Fibroblast of lung (primary cell): ENCODE measurements around the gene MAPK1IP1L. TPM values are rescaled to one million over a fixed set of nuclear protein-coding genes. Genes with fewer than 3 reads are reported as not detected.

Source experiments
- DNase-seq, 2 donors: peaks; one replicate each; pipeline versions ENCODE4 v3.0.0 to v3.0.0-alpha.2; 2010; ENCODE audit warnings: low read depth in 2 of 2
- H2AFZ ChIP-seq: 2 replicates; pipeline ENCODE4 v1.5.1; 2012; ENCODE audit warnings: low read length, control low read depth, inconsistent platforms
- H3K27ac ChIP-seq: 2 replicates; pipeline ENCODE4 v1.5.1; 2011; ENCODE audit warnings: low read length, control low read depth; ENCODE audit not compliant: insufficient read depth
- H3K27me3 ChIP-seq: 2 replicates; pipeline ENCODE4 v1.5.1; 2011; ENCODE audit warnings: mild to moderate bottlenecking, low read length; ENCODE audit not compliant: control insufficient read depth, insufficient read depth
- H3K36me3 ChIP-seq: 2 replicates; pipeline ENCODE4 v1.5.1; 2011; ENCODE audit warnings: low read length; ENCODE audit not compliant: control insufficient read depth, insufficient read depth
- H3K4me1 ChIP-seq: 2 replicates; pipeline ENCODE4 v1.5.1; 2011; ENCODE audit warnings: low read length; ENCODE audit not compliant: control insufficient read depth, insufficient read depth; ENCODE audit errors: extremely low read depth
- H3K4me2 ChIP-seq: 2 replicates; pipeline ENCODE4 v1.5.1; 2011; ENCODE audit warnings: low read length, control low read depth; ENCODE audit not compliant: insufficient read depth; ENCODE audit errors: extremely low read depth
- H3K4me3 ChIP-seq, 4 experiments: fragments of 200-600 bp in 1 of 4; sonication (generic) in 1 of 4; replicated peaks in 1 of 4; 2 replicates each; pipeline ENCODE4 v1.5.1; 2011 to 2016; ENCODE audit warnings: low read length in 4 of 4, low read depth in 3 of 4, mild to moderate bottlenecking in 3 of 4, control low read depth in 2 of 4, inconsistent platforms in 1 of 4, mixed read lengths in 1 of 4; ENCODE audit not compliant: insufficient read depth in 1 of 4; ENCODE audit errors: control extremely low read depth in 1 of 4
- H3K79me2 ChIP-seq: 2 replicates; pipeline ENCODE4 v1.5.1; 2012; ENCODE audit warnings: mild to moderate bottlenecking, low read length, inconsistent platforms; ENCODE audit not compliant: control insufficient read depth, insufficient read depth
- H3K9ac ChIP-seq: 2 replicates; pipeline ENCODE4 v1.5.1; 2011; ENCODE audit warnings: mild to moderate bottlenecking, low read length, control low read depth; ENCODE audit not compliant: insufficient read depth
- H3K9me3 ChIP-seq: 2 replicates; pipeline ENCODE4 v1.5.1; 2012; ENCODE audit warnings: low read depth, low read length; ENCODE audit not compliant: control insufficient read depth, insufficient read depth
- H4K20me1 ChIP-seq: 2 replicates; pipeline ENCODE4 v1.5.1; 2011; ENCODE audit warnings: low read length; ENCODE audit not compliant: control insufficient read depth, insufficient read depth; ENCODE audit errors: extremely low read depth
- EZH2 ChIP-seq: IDR thresholded peaks from 2 replicates; pipeline ENCODE4 v1.5.1; 2012; ENCODE audit warnings: low read length, control low read depth, mild to moderate bottlenecking; ENCODE audit errors: missing control alignments
- polyA plus RNA-seq, 2 donors: library from polyadenylated mRNA; depleted of rRNA in 1 of 2; stranded (reverse) in 1 of 2; unstranded in 1 of 2; fragments of >200 nt; gene quantifications; 2 replicates each; pipeline ENCODE4 v1.2.1, GENCODE V29; 2011 to 2012; ENCODE audit warnings: missing spikeins in 1 of 2
- total RNA-seq: library from RNA; depleted of rRNA; stranded (reverse); fragments of >200 nt; gene quantifications from 2 replicates; pipeline ENCODE4 v1.2.1, GENCODE V29; 2014
- TF ChIP-seq, protein P1 (sequence below), 2 donors: IDR thresholded peaks in 1 of 2; conservative IDR thresholded peaks in 1 of 2; 1 replicate in 1 of 2; 2 replicates in 1 of 2; pipeline ENCODE4 v1.5.1; 2011 to 2012; ENCODE audit warnings: low read length in 2 of 2, control low read depth in 1 of 2, inconsistent platforms in 1 of 2, low read depth in 1 of 2, mild to moderate bottlenecking in 1 of 2

MAPK1IP1L gene
- total and polyA plus RNA-seq, 2 donors (not counting 1 experiment from before 2014, with no cell fraction given), result 16.5 to 82.3 TPM

DNA sequence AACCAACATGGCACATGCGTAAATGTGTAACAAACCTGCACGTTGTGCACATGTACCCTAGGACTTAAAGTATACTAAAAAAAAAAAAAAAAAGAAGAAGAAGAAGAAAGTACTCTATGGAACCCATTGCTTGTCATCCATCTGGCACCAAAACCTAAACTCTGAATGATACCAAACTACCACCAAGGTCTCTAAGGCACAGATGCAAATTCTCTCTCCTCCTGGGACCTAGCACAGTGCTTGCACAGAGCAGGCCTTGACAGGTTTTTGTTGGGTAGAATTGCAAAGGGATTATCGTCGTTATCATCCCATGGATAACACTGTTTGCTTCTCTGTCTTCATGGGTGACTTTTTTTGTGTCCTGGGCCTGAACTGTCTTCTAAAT lies 64.4 kb downstream of the MAPK1IP1L start:
- no peak for DNase-seq

DNA sequence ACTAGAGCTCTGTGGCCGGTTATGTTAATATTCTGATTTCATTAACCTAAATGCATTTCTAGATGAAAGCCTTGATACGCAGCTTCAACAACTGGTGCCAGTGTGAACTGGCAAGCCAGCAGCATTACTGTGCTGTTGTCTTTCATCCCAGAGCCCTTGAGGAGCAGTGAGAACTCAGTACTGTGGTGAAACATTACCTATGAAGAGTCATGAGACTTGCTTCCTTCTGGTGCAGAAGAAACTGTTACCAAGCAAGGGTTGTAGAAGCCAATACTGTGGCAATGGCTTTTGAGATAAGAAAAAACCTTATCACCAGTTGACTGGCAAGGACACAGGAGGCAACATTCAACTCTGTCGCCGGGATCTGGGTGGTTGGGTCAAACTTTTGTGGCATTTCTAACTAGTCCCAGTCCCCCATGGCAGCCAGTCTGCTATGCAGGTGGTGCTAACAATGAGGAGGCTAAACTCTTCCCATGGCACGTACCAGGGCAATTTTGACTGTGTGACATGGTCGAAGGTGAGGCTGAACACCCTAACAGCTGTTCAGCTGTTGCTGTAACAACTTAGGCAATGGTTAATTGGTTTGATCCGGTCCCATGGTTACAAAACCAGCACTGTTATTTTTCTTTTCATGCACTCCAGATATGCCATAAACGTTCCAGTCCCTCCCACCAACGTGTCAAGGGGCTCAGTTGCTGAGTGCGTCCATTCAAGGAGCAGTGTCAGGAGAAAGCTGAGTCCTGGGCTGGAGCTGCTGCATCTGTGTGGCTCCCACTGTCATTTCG lies 65.0 kb downstream of the MAPK1IP1L start:
- Histone ChIP-seq H3K79me2 (no peaks in the 10 kb centered on the region), H3K4me2 (no peak overlapping the region), H3K9ac (no peak overlapping the region), H3K4me3 (no peak overlapping the region), H3K27me3 (no peaks in the 10 kb centered on the region), H4K20me1 (no peaks in the 10 kb centered on the region), H3K4me1 (no peaks in the 10 kb centered on the region), H3K9me3 (no peaks in the 10 kb centered on the region), H3K36me3 (no peaks in the 10 kb centered on the region), H3K27ac (no peak overlapping the region), H2AFZ (no peak overlapping the region)
- TF ChIP-seq, protein P1, sequence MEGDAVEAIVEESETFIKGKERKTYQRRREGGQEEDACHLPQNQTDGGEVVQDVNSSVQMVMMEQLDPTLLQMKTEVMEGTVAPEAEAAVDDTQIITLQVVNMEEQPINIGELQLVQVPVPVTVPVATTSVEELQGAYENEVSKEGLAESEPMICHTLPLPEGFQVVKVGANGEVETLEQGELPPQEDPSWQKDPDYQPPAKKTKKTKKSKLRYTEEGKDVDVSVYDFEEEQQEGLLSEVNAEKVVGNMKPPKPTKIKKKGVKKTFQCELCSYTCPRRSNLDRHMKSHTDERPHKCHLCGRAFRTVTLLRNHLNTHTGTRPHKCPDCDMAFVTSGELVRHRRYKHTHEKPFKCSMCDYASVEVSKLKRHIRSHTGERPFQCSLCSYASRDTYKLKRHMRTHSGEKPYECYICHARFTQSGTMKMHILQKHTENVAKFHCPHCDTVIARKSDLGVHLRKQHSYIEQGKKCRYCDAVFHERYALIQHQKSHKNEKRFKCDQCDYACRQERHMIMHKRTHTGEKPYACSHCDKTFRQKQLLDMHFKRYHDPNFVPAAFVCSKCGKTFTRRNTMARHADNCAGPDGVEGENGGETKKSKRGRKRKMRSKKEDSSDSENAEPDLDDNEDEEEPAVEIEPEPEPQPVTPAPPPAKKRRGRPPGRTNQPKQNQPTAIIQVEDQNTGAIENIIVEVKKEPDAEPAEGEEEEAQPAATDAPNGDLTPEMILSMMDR (conservative IDR thresholded peaks at IDR 0.05 in 1 of 2, IDR thresholded peaks at IDR 0.05 in 1 of 2; ENCODE audit: low read depth in 1 of 2, low read length in 2 of 2), result no peak
- TF ChIP-seq EZH2, result no peak
- DNase-seq, result no peak

More for the DNA sequence above, 64.4 kb downstream of the MAPK1IP1L start:
- no peak overlapping the region for H3K4me3 ChIP-seq
- H4K20me1 ChIP-seq, result no peaks in the 10 kb centered on the region
- TF ChIP-seq, protein P1 (conservative IDR thresholded peaks at IDR 0.05 in 1 of 2, IDR thresholded peaks at IDR 0.05 in 1 of 2; ENCODE audit: low read depth in 1 of 2, low read length in 2 of 2), result no peak
- no peak for TF ChIP-seq EZH2
- no peak overlapping the region for H3K27ac ChIP-seq
- H3K4me1 ChIP-seq, result no peaks in the 10 kb centered on the region
- H3K9me3 ChIP-seq, result no peaks in the 10 kb centered on the region
- no peaks in the 10 kb centered on the region for H3K36me3 ChIP-seq
- H3K27me3 ChIP-seq, result no peaks in the 10 kb centered on the region
- H3K79me2 ChIP-seq, result no peaks in the 10 kb centered on the region
- H2AFZ ChIP-seq, result no peak overlapping the region
- no peak overlapping the region for H3K9ac ChIP-seq
- no peak overlapping the region for H3K4me2 ChIP-seq

DNA sequence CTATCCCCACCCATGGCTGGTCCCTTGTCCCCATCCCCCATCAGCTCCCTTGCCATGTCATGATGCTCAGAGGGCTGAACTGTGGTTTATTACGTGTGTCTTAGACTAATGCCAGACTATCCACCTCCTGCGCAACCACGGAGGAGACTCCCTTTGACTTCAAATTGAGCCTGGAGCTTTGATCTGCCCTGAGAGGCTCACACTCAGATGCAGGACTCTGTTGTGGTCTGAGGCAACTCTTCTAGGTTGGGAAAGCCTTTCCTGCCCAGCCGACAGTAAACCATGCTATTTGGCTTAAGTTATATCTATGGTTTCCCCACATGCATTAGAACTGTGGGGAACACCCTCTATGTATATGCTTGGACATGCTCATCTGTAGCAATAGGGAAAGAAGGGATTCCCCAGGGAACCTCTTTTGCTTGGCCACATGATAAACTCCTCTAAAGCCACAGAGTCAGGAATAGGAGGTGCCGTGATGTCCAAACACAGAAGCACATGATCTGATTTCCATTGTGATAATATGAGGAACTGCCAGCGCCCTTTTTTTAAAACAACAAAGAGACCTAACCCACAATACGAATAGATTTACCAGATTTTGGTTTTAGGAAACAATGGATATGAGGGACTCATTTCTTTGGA lies 66.5 kb downstream of the MAPK1IP1L start:
- no peak overlapping the region for H3K27ac ChIP-seq
- H3K4me2 ChIP-seq, result no peak overlapping the region
- H3K4me1 ChIP-seq, result peaks cover 7% of the 10 kb centered on the region
- H3K36me3 ChIP-seq, result no peaks in the 10 kb centered on the region
- no peak overlapping the region for H3K9ac ChIP-seq
- TF ChIP-seq EZH2, result no peak
- TF ChIP-seq, protein P1 (conservative IDR thresholded peaks at IDR 0.05 in 1 of 2, IDR thresholded peaks at IDR 0.05 in 1 of 2; ENCODE audit: low read depth in 1 of 2, low read length in 2 of 2), result no peak
- no peaks in the 10 kb centered on the region for H3K27me3 ChIP-seq
- H3K79me2 ChIP-seq, result no peaks in the 10 kb centered on the region
- H4K20me1 ChIP-seq, result no peaks in the 10 kb centered on the region
- no peak overlapping the region for H3K4me3 ChIP-seq
- peak in 1 of 2 donors; percentile 49 for DNase-seq
- no peaks in the 10 kb centered on the region for H3K9me3 ChIP-seq
- H2AFZ ChIP-seq, result no peak overlapping the region
